ENCODE data around the gene KCNH3.

GRCh38 chr12:49582201-49582600 lies 43.4 kb downstream of the KCNH3 start:
- no peak for TF ChIP-seq CTCF (IDR thresholded peaks at IDR 0.05; ENCODE audit: poor library complexity, severe bottlenecking)
- no peak for TF ChIP-seq TAF1 (IDR thresholded peaks at IDR 0.05; ENCODE audit: low read depth)
- no peak for TF ChIP-seq POLR2AphosphoS5 (IDR thresholded peaks at IDR 0.05)
- TF ChIP-seq RAD21 (conservative IDR thresholded peaks at IDR 0.05) = no peak
- no peak for TF ChIP-seq EZH2 (IDR thresholded peaks at IDR 0.05; ENCODE audit: borderline replicate concordance, insufficient read depth, low read length, poor library complexity, severe bottlenecking)
- no peak for TF ChIP-seq EP300 (conservative IDR thresholded peaks at IDR 0.05; ENCODE audit: poor library complexity, severe bottlenecking)
- TF ChIP-seq MXI1 (conservative IDR thresholded peaks at IDR 0.05; ENCODE audit: poor library complexity, severe bottlenecking) = no peak
